Body of pancreas (tissue), 4 donors: Measurements from ENCODE around the gene C14orf132.

Experiments
- CTCF ChIP-seq, 7 experiments: fragments of 450-650 bp in 4 of 7; fragments of 200-600 bp in 3 of 7; sonication (generic) in 3 of 7; IDR thresholded peaks; one replicate each; pipeline ENCODE4 v1.5.1; 2016 to 2019; ENCODE audit warnings: antibody characterized with exemption in 7 of 7
- POLR2A ChIP-seq, 3 donors: fragments of 450-650 bp; IDR thresholded peaks; one replicate each; pipeline ENCODE4 v1.6.1; 2016; ENCODE audit warnings: antibody characterized with exemption in 3 of 3, mild to moderate bottlenecking in 2 of 3

GRCh38 chr14:96134508-96134907 lies 95.3 kb downstream of the C14orf132 start:
- no peak for TF ChIP-seq CTCF (IDR thresholded peaks at IDR 0.05)
- no peak for TF ChIP-seq POLR2A (IDR thresholded peaks at IDR 0.05)
